Astrocyte of the spinal cord (primary cell): Measurements from ENCODE around the gene PRODH2.

Source experiments
- DNase-seq: peaks from one replicate; pipeline ENCODE4 v3.0.0; 2011; ENCODE audit warnings: low read depth, low spot score
- H3K4me3 ChIP-seq: 2 replicates; pipeline ENCODE4 v1.5.1; 2011; ENCODE audit warnings: low read depth, mild to moderate bottlenecking, low read length, moderate library complexity
- in situ Hi-C: cut with HindIII; loops from 2 replicates; pipeline ENCODE4 v1.10.0; 2017; ENCODE audit warnings: low sequenced_read_pairs
- TF ChIP-seq, protein P1 (sequence below): IDR thresholded peaks from 2 replicates; pipeline ENCODE4 v1.5.1; 2012; ENCODE audit warnings: low read depth, mild to moderate bottlenecking, low read length, inconsistent platforms

PRODH2 gene, protein sequence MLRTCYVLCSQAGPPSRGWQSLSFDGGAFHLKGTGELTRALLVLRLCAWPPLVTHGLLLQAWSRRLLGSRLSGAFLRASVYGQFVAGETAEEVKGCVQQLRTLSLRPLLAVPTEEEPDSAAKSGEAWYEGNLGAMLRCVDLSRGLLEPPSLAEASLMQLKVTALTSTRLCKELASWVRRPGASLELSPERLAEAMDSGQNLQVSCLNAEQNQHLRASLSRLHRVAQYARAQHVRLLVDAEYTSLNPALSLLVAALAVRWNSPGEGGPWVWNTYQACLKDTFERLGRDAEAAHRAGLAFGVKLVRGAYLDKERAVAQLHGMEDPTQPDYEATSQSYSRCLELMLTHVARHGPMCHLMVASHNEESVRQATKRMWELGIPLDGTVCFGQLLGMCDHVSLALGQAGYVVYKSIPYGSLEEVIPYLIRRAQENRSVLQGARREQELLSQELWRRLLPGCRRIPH

DNA sequence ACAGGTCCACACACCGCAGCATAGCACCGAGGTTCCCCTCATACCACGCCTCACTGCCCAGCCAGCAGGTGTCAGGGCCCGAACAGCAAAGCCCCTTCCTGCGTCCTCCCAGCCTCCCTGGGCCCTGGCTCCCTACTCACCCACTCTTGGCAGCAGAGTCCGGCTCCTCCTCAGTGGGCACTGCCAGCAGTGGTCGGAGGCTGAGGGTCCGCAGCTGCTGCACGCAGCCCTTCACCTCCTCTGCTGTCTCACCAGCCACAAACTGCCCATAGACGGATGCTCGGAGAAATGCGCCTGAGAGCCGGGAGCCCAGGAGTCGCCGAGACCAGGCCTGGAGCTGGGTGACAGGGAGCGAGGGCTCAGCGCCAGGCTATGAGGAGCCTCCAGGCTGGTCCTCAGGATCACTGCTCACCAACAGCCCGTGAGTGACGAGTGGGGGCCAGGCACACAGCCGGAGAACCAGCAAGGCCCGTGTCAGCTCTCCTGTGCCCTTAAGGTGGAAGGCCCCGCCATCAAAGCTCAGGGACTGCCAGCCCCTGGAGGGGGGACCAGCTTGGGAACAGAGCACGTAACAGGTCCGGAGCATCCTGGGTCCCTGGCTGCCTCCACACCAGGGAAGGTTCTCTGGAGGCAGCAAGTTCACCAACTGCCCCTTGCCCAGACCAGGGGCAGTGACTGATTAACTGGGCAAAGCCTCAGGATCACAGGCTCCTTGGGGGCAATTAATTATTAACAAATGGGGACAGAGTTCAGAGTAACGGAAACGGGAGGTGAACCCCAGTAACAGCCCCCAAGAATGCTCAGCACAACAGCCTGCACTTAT is at the start of gene PRODH2:
Gene PRODH2, minus strand, starts transcription at position 626 of the 823 bp plus-strand sequence. Its CDS starts 40 bp downstream, at position 586.
- H3K4me3 ChIP-seq = no peak within 1 kb of the TSS
- no peak for DNase-seq
- TF ChIP-seq, protein P1, sequence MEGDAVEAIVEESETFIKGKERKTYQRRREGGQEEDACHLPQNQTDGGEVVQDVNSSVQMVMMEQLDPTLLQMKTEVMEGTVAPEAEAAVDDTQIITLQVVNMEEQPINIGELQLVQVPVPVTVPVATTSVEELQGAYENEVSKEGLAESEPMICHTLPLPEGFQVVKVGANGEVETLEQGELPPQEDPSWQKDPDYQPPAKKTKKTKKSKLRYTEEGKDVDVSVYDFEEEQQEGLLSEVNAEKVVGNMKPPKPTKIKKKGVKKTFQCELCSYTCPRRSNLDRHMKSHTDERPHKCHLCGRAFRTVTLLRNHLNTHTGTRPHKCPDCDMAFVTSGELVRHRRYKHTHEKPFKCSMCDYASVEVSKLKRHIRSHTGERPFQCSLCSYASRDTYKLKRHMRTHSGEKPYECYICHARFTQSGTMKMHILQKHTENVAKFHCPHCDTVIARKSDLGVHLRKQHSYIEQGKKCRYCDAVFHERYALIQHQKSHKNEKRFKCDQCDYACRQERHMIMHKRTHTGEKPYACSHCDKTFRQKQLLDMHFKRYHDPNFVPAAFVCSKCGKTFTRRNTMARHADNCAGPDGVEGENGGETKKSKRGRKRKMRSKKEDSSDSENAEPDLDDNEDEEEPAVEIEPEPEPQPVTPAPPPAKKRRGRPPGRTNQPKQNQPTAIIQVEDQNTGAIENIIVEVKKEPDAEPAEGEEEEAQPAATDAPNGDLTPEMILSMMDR = no peak
- in situ Hi-C loops = no loop called here

DNA sequence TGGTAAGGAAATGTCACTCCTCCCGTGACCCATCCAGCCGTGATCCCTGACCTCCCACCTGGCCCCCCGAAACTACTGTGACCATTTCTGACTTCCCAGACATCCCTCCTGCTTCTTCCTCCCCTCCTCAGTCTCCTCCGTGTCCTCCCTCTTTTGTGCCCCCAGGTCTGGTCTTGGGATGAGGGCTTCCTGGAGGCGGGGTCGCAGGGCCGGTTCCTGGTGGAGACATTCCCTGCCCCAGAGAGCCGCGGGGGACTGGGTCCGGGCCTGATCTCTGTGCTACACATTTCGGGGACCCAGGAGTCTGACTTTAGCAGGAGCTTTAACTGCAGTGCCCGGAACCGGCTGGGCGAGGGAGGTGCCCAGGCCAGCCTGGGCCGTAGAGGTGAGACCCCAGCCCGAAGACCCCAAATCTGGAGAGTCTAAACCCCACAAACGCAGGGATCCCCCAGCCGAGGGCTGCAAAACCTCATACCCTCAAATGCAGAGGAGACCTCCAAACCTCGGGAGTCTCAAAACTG is 49.1 kb upstream of the PRODH2 start:
- TF ChIP-seq, protein P1 = no peak
- in situ Hi-C loops = no loop called here

DNA sequence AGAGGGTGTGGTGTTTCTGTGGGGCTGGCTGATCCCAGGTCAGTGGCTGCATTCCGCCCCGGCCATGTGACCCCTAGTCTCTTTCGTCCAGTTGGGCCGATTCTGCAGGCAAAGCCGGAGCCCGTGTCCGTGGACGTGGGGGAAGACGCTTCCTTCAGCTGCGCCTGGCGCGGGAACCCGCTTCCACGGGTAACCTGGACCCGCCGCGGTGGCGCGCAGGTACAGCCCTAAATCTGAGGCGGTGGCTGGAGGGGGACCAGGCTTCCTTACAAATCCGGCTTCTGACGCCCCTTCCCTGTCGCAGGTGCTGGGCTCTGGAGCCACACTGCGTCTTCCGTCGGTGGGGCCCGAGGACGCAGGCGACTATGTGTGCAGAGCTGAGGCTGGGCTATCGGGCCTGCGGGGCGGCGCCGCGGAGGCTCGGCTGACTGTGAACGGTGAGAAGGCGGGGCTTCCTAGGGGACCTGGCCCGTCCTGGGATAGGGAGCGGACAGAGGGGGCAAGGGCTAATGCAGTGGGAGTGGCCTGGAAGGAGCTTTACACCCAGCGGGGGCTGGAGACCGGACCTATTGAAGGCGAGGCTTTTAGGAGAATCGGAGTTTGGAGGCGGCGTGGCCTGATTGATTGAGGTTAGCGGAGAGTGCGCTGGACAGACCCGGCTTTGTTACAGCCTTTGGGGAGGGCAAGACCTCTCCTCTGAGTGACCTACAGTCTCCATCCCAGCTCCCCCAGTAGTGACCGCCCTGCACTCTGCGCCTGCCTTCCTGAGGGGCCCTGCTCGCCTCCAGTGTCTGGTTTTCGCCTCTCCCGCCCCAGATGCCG is 48.4 kb upstream of the PRODH2 start:
- in situ Hi-C loops = no loop called here
- no peak overlapping the region for H3K4me3 ChIP-seq
- no peak for DNase-seq
- TF ChIP-seq, protein P1 = no peak

More for the DNA sequence above, 49.1 kb upstream of the PRODH2 start:
- no peak overlapping the region for H3K4me3 ChIP-seq
- DNase-seq = no peak

DNA sequence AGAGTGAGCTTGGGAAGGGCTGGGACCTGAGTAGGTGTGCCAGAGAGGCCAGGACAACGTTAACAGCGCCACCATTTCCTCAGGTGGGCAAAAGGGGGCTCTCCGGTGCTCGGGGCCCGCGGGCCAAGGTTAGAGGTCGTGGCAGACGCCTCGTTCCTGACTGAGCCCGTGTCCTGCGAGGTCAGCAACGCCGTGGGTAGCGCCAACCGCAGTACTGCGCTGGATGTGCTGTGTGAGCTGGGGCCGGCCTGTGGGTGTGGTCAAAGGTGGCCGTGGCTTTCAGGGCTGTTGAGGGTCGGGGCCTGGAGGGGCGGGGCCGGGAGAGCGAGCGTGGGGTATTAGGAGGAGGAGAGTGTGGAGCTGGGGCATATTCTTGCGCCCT is 47.8 kb upstream of the PRODH2 start:
- TF ChIP-seq, protein P1 = no peak
- no peak overlapping the region for H3K4me3 ChIP-seq
- in situ Hi-C loops = no loop called here
- no peak for DNase-seq

DNA sequence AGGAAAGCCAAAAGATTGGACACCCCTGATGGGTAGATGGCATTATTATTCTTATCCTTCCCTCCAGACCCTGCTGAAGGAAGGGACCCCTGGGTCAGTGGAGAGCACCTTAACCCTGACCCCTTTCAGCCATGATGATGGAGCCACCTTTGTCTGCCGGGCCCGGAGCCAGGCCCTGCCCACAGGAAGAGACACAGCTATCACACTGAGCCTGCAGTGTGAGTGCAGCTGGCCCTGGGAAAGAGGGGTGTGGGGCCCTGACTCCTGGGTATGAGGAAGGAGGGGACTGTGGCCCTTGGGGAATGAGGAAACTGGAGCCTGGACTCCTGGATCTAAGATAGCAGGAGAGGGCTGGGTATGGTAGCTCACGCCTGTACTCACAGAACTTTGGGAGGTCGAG is 46.8 kb upstream of the PRODH2 start:
- TF ChIP-seq, protein P1 = no peak
- in situ Hi-C loops = no loop called here
- no peak for DNase-seq

DNA sequence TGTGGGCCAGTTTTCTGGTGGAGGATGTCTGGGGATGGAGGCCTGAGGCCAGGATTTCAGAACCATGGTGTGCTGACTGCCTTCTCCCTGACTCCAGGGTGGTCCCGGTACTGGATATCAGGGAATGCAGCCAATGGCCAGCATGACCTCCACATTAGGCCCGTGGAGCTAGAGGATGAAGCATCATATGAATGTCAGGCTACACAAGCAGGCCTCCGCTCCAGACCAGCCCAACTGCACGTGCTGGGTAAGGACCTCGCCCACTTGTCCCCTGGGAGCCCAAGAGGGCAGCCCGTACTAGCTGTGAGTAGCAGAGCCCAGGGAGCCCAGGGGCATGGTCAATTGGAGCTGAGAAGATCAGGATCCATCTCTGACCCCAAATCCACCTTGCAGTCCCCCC is 45.7 kb upstream of the PRODH2 start:
- in situ Hi-C loops = no loop called here
- no peak for DNase-seq
- TF ChIP-seq, protein P1 = no peak
- H3K4me3 ChIP-seq = no peak overlapping the region

More for the DNA sequence above, 46.8 kb upstream of the PRODH2 start:
- no peak overlapping the region for H3K4me3 ChIP-seq
